Stimulated activated CD4-positive, alpha-beta T cell treated with anti-CD3 and anti-CD28 coated beads, TNF-alpha, amount 100 ng/mL, for 1 hour (primary cell): ENCODE measurements around the gene HOXA5.

Source experiments
- DNase-seq, 3 donors: peaks; one replicate each; pipeline ENCODE4 v3.0.0-alpha.2; 2020; ENCODE audit warnings: low read depth in 3 of 3, low spot score in 1 of 3

Gene HOXA5

DNA sequence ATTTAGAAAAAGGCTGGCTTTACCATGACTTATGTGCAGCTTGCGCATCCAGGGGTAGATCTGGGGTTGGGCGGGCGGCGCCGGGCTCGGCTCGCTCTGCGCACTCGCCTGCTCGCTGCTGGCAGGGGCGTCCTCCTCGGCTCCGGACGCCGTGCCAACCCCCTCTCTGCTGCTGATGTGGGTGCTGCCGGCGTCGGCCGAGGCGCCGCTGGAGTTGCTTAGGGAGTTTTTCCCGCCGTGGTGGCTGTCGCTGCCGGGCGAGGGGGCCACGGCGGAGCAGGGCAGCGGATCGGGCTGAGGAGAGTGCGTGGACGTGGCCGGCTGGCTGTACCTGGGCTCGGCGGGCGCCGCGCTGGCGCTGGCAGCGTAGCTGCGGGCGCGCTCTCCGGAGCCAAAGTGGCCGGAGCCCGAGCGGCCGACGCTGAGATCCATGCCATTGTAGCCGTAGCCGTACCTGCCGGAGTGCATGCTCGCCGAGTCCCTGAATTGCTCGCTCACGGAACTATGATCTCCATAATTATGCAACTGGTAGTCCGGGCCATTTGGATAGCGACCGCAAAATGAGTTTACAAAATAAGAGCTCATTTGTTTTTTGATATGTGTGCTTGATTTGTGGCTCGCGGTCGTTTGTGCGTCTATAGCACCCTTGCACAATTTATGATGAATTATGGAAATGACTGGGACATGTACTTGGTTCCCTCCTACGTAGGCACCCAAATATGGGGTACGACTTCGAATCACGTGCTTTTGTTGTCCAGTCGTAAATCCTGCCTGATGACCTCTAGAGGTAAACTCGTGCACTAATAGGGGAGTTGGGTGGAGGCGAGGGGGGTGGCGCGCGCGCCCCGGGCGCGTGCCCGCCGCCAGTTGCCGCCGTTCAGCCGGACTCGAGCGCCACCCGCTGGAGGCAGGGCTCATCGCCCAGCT lies at the start of gene HOXA5:
Gene HOXA5 (minus strand): TSS at position 659 of the 927 bp plus-strand sequence. CDS start 74 bp downstream, at position 585.
- no peak for DNase-seq

DNA sequence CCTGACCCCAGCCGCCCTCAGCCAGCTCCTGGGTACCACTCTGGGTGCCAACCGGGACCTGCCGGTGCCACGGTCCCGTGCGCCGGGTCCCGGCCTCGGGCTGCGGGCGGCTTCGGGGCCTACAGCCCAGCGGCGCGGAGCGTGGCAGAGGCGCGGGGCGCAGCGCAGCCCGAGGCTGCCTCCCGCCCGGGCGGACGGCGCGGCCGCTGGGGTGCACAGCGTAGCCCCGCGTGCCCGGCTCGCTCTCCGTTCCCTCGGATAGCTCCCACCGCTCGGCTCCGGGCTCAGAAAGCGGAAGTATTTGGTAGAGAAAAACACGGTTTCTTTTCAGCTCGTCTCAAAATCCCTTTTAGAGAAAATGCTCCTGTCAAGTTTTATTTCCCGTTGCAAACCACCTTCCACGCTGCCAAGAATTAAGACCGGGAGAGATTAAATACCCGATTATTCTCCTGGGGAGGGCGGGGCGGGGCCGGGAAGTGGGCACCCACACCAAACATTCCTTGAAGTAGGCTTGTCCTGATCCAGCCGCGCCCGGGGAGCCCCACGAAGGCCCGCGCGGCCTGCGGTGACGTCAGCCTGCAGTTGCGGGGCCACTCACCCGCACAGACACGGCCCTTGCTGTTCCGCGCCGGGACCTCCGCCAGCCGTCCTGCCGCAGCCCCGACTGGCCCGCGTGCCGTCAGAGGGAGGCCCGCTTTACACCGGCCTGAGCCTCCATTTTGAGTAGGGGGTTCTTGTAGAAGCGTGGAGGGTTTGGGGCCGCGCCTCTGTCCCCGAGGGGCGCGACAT lies 49.3 kb upstream of the HOXA5 start:
- no peak for DNase-seq

DNA sequence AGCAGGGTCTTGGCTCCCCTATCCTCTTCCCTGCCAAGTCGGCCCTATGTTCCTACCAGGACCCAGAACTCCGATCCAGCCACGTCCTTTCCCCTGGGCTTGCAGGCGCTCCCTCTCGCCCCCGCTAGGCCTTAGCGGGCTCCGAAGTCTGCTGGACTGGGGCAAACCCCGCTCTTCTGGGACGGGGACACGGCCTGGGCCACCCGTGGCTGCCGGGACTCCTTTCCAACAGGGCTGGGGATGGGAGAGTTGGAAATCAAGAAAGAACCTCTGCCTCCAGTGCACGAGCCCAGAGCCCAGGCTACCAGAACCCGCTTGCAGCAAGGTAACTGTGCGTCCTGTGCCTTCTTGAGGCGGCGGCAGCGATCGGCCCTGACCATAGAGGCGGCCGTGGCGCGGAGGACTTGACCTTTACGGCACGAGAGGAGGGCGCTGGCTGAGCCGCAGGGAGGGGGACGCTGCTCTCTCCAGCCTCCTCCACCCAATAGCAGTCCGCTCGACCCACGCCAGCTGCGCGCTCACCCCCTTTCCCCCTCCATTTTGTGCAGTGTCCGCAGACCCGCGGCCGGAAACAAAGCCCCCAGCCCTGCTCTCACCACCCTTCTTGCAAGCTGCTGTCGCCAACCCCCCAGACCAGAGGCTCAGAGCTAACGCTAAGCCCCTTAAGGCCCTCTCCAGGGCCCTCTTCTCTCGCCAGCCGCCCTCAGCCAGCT lies 48.5 kb upstream of the HOXA5 start:
- no peak for DNase-seq

DNA sequence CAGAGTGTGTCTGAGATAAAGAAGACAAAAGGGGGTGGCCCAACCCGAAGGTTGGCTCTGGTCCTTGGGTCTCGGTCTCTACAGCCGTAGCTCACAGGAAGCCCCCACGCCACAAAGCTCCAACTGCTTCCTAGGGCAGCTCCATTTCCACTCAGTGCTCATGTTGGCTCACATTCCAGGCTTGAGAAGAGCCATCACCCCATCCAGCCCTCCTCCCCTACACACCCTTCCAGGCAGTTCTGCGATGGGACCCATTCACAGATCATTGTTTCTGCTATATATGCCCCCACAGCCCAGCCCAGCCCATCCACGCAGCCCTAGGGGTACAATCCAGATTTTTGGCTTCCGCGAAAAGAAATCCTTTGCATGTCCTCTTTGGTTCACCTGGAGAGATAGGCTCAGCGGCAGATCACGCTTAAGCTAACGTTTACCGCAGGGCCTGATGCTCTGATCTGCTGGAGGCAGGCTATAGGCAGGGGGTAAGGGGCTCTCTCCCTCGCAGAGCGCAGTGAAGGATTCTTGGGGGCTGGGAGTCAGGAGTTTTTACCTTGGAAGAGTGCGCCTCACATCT lies 47.8 kb upstream of the HOXA5 start:
- no peak for DNase-seq

DNA sequence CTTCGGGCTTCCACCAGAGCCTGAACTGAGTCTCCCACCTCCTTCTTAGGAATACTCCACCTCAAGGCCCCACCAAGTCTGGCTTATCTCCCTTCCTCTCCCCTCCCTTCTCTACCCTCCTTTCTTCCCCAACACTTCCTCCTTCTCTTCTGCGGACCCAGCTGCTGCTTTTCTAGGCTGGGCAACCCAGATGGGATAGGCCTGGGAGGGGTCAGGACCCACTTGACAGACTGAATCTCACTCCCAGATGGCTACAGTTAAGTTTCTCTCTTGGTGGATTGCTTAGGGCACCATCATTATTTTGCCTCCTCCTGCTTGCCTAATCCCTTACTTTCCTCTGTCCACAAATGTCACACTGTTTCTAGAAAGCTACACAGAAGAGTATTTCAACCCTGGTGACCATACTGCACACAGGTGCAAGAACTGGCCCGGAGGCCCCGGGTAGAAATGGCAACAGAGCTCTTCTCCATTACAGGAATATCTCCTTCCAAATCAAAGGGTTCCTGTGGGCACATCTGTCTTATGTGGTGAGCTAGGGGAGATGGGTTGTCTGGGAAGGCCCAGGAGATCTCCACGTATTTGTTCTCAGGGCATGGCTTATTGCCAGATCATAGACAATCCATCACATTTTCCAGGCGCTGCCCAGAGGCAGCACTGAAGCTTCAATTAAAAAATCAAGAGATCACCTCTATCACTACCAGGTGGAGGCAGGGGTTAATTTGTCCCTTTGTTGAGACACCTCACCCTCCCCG lies 46.7 kb upstream of the HOXA5 start:
- no peak for DNase-seq

DNA sequence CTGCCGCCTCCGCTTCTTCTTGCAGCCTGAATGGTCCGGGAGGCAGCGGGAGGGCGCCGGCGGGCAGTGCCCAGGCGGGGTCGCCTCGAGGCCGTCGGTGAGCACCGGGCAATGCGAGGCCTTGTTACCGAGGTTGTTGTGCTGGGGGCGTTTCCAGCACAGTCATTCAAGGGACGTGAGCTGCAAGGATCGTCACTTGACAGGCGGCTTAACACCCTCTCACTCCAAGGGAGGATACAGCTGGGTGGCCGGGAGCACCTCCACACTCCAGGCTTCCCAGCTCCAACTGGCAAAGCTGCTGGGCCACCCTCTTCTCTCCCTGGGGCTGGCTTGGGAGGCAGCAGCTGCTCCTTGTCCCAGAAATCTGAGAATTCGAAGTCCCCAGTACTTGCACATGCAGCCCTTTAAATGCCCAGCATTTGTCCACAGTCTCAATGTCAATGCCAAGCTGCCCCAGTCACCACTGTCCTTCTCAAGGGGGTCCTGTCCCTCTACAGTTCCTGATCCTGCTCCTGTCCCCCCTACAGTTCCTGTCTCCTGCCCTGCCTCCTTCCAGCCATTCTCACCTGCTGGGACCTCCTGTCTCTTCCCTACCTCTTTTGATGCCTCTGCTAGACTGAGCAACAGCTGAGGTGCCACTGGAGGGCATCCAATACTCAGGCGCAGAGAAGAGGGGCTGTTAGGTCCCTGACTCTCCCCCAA lies 46.0 kb upstream of the HOXA5 start:
- no peak for DNase-seq

DNA sequence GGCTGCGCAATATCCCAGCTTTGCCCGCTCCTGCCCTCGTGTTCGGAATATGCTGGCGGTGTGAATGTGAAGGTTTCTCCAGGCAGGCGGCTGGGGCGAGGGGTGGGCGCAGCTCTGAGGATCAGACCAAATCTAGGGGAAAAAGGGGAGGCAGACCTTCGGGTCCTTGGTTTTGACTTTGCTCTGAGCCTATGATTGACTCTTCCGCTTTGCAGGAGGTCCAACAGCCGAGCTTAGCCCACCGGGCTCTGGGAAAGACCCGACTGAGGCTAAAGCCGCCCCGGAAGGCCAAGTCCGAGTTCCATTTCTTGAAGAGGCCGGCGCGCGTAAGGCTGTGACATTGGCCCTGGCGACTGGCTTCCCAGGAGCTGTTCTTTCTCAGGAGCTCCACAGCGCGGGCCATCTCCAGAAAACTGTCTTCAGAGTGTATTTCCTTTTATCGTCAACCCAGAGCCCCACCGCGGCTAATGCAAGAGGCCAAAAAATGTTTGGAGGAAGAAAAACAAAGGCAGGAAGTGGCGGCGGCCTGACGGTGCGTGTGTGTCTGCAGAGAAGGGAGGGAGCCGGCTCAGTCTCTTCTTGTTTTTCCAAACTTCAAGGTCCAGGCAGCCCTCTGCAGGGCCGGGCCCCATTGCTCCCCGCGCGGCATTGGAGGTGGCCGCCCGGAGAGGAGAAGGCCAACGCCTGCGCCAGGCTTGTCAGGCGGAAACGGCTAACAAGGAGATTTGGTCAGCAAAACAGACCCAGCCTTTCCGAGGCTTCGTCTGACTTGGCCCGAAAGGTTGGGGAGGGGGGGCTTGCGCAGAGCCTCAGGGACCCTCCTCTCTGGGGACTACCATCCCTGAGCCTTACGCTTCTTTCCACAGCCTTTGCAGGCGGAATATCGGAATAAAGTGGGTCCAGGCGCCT lies 45.2 kb upstream of the HOXA5 start:
- DNase-seq, result no peak

DNA sequence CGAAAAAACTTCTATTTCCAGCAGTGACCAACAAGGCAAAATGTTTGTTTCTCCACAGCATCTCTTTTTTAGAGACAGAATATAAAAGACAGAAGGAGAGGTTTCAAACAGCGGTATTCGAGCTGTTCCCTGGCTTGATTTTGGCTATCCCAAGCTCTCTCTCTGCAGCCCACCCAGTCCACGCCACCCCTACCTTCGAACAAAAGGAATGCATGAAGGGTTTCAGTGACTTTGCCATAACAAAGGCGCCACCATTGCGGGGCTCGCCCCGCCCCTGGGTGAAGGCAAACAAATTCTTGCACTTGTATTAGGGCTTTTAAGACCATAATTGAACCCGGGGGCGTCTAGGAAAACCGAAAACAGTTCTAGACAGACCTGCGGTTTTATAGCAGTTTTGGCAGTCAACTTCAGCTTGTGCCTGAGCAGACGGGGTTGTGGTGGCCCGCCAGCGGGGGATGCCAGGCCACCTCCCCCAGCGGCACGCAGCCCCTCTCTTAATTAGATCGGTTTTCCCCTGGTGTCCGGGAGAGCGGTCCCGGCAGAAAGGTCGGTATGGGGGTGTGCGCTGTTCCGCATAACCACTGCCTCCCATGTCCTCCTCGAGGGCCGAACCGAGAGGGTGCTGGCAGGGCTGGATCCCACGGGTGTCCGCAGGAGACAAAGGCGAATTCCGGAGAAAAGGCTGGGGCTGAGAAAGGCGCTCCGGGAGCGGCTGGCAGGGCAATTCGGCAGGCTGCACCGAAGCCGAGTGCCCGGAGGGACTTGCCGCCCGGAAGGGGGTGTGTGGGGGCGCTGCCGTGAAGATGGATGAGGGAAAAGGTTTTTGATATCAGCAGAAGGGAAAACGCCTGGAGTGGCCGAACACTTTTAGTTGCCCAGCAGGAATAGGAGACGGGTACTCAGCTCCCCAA lies 44.2 kb upstream of the HOXA5 start:
- DNase-seq, result no peak

DNA sequence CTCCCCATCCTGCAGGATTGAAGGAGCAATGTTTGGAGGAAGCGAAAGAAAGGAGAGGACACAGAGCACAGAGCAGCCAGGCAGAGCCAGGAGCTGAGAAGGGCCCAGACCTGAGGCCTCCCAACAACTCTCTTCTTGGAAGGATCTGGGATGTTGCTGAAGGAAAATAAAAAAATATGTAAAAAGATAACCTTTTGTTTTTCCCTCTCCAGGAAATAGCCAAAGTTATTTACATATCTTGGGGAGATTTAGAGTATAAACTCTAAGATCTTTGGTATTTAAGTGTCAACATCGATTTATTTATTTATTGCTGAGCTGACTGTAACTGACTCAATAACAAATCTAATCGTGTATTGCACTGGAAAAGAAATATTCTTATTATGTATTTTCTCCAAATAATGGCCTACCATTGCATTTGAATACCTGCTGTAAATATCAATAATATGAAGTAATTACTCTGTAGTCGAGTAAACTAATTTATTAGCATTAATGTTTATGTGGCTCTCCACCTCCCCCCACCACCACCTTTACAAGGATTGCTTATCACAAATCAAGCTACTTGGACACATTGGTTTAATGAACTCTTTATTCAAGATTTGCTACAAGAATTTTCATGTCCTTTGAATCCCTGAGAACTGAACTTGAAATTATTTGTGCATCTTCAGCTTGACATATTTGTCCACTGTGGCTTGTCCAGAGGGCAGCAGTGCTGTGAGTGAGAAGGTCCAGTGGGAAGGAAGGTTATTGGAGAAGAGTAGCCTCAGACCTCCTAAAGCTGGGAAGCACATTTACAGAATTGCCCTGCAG lies 43.4 kb upstream of the HOXA5 start:
- DNase-seq, result no peak

DNA sequence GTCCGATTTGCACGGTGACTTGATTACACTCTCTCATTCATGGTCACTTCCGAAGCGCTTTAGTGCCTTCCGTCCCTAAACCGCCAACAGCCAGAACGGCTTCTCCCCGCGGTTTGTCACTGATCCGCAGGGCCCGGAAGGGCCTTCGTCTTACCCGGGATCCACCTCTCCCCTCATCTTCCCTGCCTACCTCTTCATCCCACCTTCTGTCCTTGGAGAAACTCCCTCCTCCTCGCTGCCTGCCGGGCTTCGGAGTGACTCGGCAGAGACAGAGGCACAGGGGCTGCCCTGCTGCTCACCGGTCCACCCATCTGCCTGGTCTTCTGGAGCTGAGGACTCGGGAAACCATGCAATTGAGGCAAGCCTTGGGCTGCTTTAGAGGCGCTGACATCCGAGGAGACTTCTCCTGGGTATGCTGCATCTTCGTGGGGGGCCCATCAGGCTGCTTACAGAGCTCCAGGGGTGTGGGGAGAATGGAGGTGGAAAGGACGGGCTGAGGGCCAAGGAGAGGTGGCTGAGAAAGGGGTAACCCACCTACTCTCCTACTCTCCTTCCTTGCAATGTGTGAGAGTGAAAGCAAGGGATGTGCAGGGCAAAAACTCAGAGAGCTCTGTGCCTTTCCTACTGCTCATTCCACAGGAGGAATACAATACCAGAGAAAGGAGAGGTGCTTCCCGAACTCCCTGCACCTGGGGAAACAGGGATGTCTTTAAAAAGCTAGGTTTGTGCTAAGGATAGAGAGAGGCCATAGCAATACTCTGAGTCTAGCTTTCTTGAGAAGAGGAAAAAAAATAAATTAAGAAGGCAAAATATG lies 42.6 kb upstream of the HOXA5 start:
- DNase-seq, result no peak

DNA sequence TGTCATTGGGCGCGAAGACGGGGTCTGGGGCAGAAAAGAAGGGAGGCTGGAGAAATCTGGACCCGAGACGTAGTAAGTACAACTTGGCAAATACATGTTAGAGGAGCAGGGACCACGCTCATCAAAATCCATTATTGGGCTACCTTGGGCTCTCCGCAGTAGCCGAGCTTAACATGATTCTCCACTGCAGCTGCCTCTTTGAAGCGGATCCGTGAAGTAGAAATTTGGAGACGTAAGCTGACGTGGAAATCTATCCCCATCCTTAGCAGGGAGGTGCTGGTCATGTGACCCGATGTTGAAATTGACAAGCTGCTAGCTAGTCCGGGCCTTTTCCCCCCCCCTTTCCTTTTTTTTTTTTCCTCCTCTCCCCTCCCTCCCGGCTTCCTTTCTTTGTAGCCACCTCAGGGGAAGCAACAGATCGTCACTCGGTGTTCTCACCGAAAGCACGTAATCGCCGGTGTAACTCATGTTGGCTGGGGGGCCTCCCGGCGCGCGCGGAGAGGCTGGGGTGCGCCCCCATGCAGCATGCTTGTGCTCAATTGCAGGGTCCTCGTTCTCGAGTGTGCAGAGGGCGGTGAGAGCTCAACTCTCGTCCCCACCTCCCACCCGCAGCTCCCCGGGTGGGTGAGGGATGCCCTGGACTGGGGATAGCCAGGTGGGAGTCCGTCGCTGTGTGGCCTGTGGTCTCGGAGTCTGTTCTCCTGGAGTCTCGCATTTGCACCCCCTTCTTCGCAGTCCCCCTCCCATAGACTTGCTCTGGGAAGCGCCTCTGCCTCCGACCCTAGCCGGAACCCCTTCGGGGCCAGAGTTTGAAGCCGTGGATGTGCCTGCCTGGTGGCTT lies 41.8 kb upstream of the HOXA5 start, which contains the start of gene HOXA11:
Gene HOXA11 (minus strand): TSS at position 220 of the 841 bp plus-strand sequence. CDS start 88 bp downstream, at position 132.
- no peak for DNase-seq

DNA sequence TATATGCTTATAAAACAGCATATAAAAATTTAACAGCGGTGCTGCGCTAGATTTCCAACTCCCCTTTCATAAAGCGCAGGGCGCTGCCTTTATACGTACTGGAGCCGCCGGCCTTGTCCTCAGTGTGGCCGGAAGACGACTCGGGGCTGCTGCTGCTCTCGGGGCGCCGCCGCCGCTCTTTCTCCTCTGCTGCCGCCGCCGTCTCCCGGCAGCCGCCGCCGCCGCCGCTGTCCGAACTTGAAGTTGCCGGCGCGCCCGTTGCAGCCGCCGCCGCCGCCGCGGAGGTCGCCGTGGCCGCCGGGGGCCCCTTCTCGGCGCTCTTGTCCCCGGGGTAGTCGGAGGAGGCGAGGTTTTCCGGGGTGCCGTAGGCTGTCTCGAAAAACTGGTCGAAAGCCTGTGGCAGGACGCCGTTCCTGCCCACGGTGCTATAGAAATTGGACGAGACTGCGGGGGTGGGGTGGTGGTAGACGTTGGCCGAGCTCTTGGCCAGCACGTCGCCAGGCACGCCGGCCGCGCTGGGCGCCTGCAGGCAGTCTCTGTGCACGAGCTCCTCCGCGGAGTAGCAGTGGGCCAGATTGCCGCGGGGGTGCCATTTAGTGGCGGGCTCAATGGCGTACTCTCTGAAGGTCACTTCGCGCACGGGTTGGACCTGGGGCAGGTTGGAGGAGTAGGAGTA lies 41.0 kb upstream of the HOXA5 start:
- DNase-seq, result no peak

DNA sequence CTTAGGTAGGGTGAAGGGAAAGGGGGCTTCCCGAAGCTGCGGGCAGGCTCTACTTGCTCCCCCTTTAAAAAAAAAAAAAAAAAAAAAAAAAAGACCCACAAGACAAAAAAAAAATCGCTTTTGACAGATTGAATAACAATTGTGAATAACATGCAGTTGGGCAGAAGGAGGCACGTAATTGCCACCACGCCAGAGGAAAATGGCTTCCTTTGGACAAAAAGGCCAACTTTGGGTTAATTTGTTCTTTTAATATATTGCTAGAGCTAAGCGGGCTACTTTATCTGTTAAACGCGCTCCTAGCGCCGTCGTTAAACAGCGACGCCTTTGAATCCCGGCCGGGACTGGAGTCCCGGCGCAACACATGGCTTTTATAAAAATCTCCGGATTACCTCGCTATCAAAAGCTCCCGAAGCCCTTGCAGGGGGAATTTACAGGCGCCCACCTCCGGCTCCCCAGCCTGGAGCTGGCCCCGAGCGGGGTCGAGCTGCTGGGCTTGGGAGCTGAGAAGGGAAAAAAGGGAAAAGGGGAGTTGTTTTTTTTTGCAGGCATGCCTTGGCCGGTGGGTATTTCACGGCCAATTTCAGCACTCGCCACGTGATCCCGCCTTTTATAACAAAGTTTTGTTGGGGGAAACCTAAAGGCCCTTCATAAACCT lies 40.3 kb upstream of the HOXA5 start:
- DNase-seq, result no peak
